Neuronal stem cell (in vitro differentiated cells): Measurements from ENCODE around the gene FSIP1.

Source experiments
- DNase-seq: peaks from one replicate; pipeline ENCODE4 v3.0.0-alpha.2; 2013; ENCODE audit warnings: low spot score
- H2AFZ ChIP-seq: one replicate; pipeline ENCODE4 v1.6.1; 2013; ENCODE audit warnings: mild to moderate bottlenecking, low read length, inconsistent platforms
- H2AK5ac ChIP-seq: 2 replicates; pipeline ENCODE4 v1.6.1; 2013; ENCODE audit warnings: low read depth, mild to moderate bottlenecking, inconsistent platforms, low read length, moderate library complexity, mixed read lengths
- H2BK120ac ChIP-seq: 2 replicates; pipeline ENCODE4 v1.6.1; 2013; ENCODE audit warnings: low read depth, mild to moderate bottlenecking, inconsistent platforms, low read length, moderate library complexity, mixed read lengths
- H2BK12ac ChIP-seq: one replicate; pipeline ENCODE4 v1.6.1; 2013; ENCODE audit warnings: low read length, inconsistent platforms
- H2BK15ac ChIP-seq: 2 replicates; pipeline ENCODE4 v1.6.1; 2013; ENCODE audit warnings: mild to moderate bottlenecking, low read length, inconsistent platforms, mixed read lengths
- H2BK5ac ChIP-seq: one replicate; pipeline ENCODE4 v1.6.1; 2013; ENCODE audit warnings: inconsistent platforms, mild to moderate bottlenecking, low read length, moderate library complexity
- H3K14ac ChIP-seq: one replicate; pipeline ENCODE4 v1.6.1; 2013; ENCODE audit warnings: low read length, inconsistent platforms
- H3K18ac ChIP-seq: 2 replicates; pipeline ENCODE4 v1.6.1; 2013; ENCODE audit warnings: low read length, inconsistent platforms
- H3K23ac ChIP-seq: 2 replicates; pipeline ENCODE4 v1.6.1; 2013; ENCODE audit warnings: low read depth, mild to moderate bottlenecking, mixed read lengths, low read length, inconsistent platforms; ENCODE audit not compliant: poor library complexity
- H3K27ac ChIP-seq: replicated peaks from 3 replicates; pipeline ENCODE4 v1.5.1; 2013; ENCODE audit warnings: low read length, inconsistent platforms
- H3K27me3 ChIP-seq, 3 experiments: 2 replicates each; pipeline ENCODE4 v1.6.1; 2013; ENCODE audit warnings: low read length in 3 of 3, mild to moderate bottlenecking in 2 of 3, inconsistent platforms in 1 of 3, low read depth in 1 of 3, mixed read lengths in 1 of 3, moderate library complexity in 1 of 3; ENCODE audit not compliant: control insufficient read depth in 3 of 3, insufficient read depth in 3 of 3
- H3K36me3 ChIP-seq, 2 donors: replicated peaks in 1 of 2; 2 replicates each; pipeline ENCODE4 v1.6.1; 2013; ENCODE audit warnings: low read length in 2 of 2; ENCODE audit not compliant: control insufficient read depth in 2 of 2, insufficient read depth in 2 of 2
- H3K4ac ChIP-seq: 2 replicates; pipeline ENCODE4 v1.6.1; 2013; ENCODE audit warnings: inconsistent platforms, mild to moderate bottlenecking, low read length, moderate library complexity
- H3K4me1 ChIP-seq, 2 donors: 1 replicate in 1 of 2; 2 replicates in 1 of 2; pipeline ENCODE4 v1.6.1; 2013; ENCODE audit warnings: low read length in 2 of 2, low read depth in 1 of 2; ENCODE audit not compliant: control insufficient read depth in 2 of 2, insufficient read depth in 1 of 2
- H3K4me2 ChIP-seq: one replicate; pipeline ENCODE4 v1.6.1; 2013; ENCODE audit warnings: mild to moderate bottlenecking, low read length, inconsistent platforms; ENCODE audit not compliant: insufficient read depth, poor library complexity, severe bottlenecking
- H3K4me3 ChIP-seq, 2 donors: 2 replicates each; pipeline ENCODE4 v1.5.1; 2013; ENCODE audit warnings: low read length in 2 of 2, mild to moderate bottlenecking in 2 of 2, inconsistent platforms in 1 of 2, moderate library complexity in 1 of 2
- H3K79me1 ChIP-seq: one replicate; pipeline ENCODE4 v1.6.1; 2013; ENCODE audit warnings: low read depth, mild to moderate bottlenecking, inconsistent platforms, low read length, moderate library complexity
- H3K9ac ChIP-seq: one replicate; pipeline ENCODE4 v1.6.1; 2013; ENCODE audit warnings: mild to moderate bottlenecking, low read depth, low read length, inconsistent platforms; ENCODE audit not compliant: poor library complexity
- H3K9me3 ChIP-seq, 2 donors: replicated peaks in 1 of 2; 2 replicates each; pipeline versions ENCODE3 to v1.6.1; 2013; ENCODE audit warnings: low read length in 2 of 2, mild to moderate bottlenecking in 2 of 2, inconsistent platforms in 1 of 2, low read depth in 1 of 2, mixed read lengths in 1 of 2, moderate library complexity in 1 of 2; ENCODE audit not compliant: control insufficient read depth in 2 of 2, insufficient read depth in 1 of 2
- H4K8ac ChIP-seq: one replicate; pipeline ENCODE4 v1.6.1; 2013; ENCODE audit warnings: low read depth, mild to moderate bottlenecking, inconsistent platforms, low read length, moderate library complexity
- H4K91ac ChIP-seq: one replicate; pipeline ENCODE4 v1.6.1; 2013; ENCODE audit warnings: low read length, low read depth, mild to moderate bottlenecking, inconsistent platforms; ENCODE audit not compliant: poor library complexity
- WGBS, 2 donors: extraction: QIAGEN DNeasy Blood & Tissue Kit; methylation state at CpG; one replicate each; pipeline ENCODE4 v1.1.7; 2013; ENCODE audit warnings: missing lambda C conversion rate in 2 of 2, mixed read lengths in 1 of 2; ENCODE audit not compliant: insufficient read length in 2 of 2, insufficient replicate concordance in 1 of 2; ENCODE audit errors: extremely low coverage in 2 of 2; 5-methylcytosine and 5-hydroxymethylcytosine counted together

The FSIP1 gene

DNA sequence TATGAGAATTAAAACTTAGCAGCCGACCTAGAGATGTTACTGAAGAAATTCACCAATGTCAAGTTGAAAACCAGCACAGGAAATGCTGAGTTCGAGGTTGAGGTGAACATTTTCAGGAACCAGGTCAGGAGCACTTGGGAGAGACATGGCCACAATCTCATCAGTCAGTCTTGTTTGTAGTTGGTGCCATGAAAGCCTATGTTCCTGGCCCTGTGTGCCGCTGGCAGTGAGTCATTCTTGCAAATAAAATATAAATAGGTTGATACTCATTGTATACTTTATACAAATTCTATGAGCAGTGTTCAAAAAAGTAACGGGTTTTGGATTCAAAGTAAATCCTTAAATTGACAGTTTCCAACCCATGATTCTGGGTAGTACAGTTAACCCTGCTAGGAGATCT, 1.5 kb upstream of the FSIP1 start:
- H3K4ac ChIP-seq = no peak overlapping the region
- H3K27ac ChIP-seq = no peak overlapping the region
- peaks cover 0 to 8% of the 10 kb centered on the region in 2 donors for H3K36me3 ChIP-seq
- H3K4me3 ChIP-seq = peak overlapping the region in 1 of 2 donors; percentile 67
- H3K79me1 ChIP-seq = no peaks in the 10 kb centered on the region
- no peak overlapping the region for H3K4me2 ChIP-seq
- no peaks in the 10 kb centered on the region for H3K27me3 ChIP-seq
- no peak overlapping the region for H2AFZ ChIP-seq
- H2BK12ac ChIP-seq = no peak overlapping the region
- DNase-seq = no peak
- H3K23ac ChIP-seq = no peak overlapping the region
- no peak overlapping the region for H2BK120ac ChIP-seq
- no peak overlapping the region for H3K18ac ChIP-seq
- H3K9me3 ChIP-seq = peaks cover 0 to 7% of the 10 kb centered on the region in 2 donors
- no peak overlapping the region for H2BK15ac ChIP-seq
- H3K14ac ChIP-seq = no peak overlapping the region
- no peak overlapping the region for H3K9ac ChIP-seq
- no CpG with 5 or more reads among the region's 4 CpGs for WGBS, 2 donors
- H4K8ac ChIP-seq = no peak overlapping the region
- H2BK5ac ChIP-seq = no peak overlapping the region
- no peak overlapping the region for H4K91ac ChIP-seq
- H2AK5ac ChIP-seq = no peak overlapping the region
- H3K4me1 ChIP-seq = peaks cover 2 to 22% of the 10 kb centered on the region in 2 donors

DNA sequence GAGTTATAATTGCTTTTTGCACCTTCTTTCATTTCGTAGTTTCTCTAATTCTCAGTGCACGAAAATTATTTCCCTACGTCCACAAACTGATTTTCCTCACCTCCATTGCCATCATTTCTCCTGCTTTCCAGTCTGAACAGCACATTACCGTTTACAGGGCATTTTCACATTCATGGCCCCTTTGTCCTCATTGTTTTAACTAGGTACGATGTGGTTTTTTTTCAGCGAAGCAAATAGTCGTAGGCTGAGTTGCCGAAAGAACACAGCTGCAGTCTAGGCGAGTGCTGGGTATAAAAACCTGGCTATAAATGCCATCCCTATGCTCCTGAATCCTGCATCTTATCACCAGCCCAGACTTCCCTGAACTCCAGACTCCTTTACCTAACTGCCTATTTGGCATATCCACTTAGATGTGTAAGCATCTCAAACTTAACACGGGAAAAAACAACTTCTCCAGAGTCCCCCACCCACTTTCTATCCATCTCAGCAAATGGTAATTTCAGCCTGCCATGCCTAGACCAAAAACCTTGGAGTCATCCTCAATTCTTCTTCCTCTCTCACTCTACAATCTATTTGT, 691 bp upstream of the FSIP1 start:
- H2AFZ ChIP-seq = peak overlapping the region; percentile 98
- H4K8ac ChIP-seq = no peak overlapping the region
- no peak overlapping the region for H2BK120ac ChIP-seq
- H2BK5ac ChIP-seq = no peak overlapping the region
- H2AK5ac ChIP-seq = no peak overlapping the region
- H3K4me3 ChIP-seq = peak overlapping the region; percentile 67 to 90
- no peak overlapping the region for H3K18ac ChIP-seq
- H3K4ac ChIP-seq = no peak overlapping the region
- no peak overlapping the region for H2BK12ac ChIP-seq
- H3K27ac ChIP-seq = no peak overlapping the region
- H3K79me1 ChIP-seq = no peaks in the 10 kb centered on the region
- H3K36me3 ChIP-seq = peaks cover 0 to 8% of the 10 kb centered on the region in 2 donors
- H3K14ac ChIP-seq = no peak overlapping the region
- no peak overlapping the region for H2BK15ac ChIP-seq
- no peak overlapping the region for H3K9ac ChIP-seq
- WGBS, 2 donors = no CpG with 5 or more reads among the region's 10 CpGs
- no peak overlapping the region for H4K91ac ChIP-seq
- H3K4me2 ChIP-seq = peak overlapping the region; percentile 72
- no peak for DNase-seq
- peaks cover 2 to 24% of the 10 kb centered on the region in 2 donors for H3K4me1 ChIP-seq
- no peak overlapping the region for H3K23ac ChIP-seq
- peaks cover 0 to 7% of the 10 kb centered on the region in 2 donors for H3K9me3 ChIP-seq
- H3K27me3 ChIP-seq = no peaks in the 10 kb centered on the region

DNA sequence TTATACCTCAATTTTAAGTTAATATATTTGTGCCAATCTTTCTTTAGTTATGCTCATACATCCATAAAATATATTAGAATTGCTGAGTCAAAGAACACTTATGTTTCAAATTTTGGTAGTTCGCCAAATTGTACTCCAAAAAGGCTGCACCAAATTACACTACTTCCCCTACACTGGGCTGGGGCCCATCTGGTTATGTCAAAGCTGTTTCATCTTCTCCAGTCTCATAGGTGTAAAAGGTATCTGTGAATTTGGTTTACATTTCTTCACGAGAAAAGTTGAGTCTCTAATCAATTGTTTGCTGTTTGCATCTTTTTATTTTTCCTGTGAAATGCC, 706 bp downstream of the FSIP1 start:
- Histone ChIP-seq H3K27me3 (no peaks in the 10 kb centered on the region), H4K8ac (no peak overlapping the region), H2BK5ac (no peak overlapping the region), H3K18ac (no peak overlapping the region), H2BK15ac (no peak overlapping the region), H2AK5ac (no peak overlapping the region), H3K9me3 (peaks cover 0 to 7% of the 10 kb centered on the region in 2 donors), H2BK120ac (no peak overlapping the region), H3K4me2 (no peak overlapping the region), H3K23ac (no peak overlapping the region), H3K4ac (no peak overlapping the region), H3K79me1 (no peaks in the 10 kb centered on the region), H3K4me1 (peaks cover 8 to 25% of the 10 kb centered on the region in 2 donors), H3K14ac (no peak overlapping the region), H2BK12ac (no peak overlapping the region), H3K9ac (no peak overlapping the region), H4K91ac (no peak overlapping the region), H3K36me3 (peaks cover 0 to 8% of the 10 kb centered on the region in 2 donors), H3K4me3 (peak overlapping the region; percentile 57 to 67), H2AFZ (peak overlapping the region; percentile 98), H3K27ac (peak overlapping the region; percentile 71)
- no CpG with 5 or more reads among the region's 2 CpGs for WGBS, 2 donors
- no peak for DNase-seq

DNA sequence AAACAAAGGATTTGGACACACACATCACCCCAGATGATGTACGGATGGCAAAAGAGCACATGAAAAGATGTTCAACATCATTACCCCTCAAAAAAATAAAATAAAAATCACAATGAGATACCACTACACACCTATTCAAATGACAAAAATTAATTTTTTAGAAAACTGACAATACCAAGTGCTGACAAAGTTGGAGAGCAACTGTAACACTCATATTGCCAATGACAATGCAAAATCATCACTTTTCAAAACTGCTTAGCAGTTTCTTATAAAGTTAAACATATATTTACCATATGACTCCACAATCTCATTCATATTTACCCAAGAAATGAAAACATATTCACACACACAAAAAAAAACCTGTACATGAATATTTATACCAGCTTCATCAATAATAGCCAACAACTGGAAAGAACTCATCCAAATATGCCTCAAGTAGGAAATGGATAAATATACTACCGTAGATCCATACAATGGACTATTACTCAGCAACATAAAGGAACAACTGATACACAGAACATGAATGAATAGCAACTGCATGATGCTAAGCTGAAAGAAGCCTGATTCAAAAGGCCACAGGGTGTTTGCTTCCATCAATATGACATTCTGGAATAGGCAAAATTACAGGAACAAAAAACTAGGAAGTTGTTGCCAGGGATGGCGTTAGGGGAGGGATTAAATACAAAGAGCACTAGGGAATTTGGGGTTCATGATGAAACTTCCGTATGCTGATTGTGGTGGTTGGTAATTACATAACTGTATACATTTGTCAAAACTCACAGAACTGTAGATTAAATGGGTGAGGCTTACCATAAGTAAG, 1.3 kb downstream of the FSIP1 start:
- DNase-seq = no peak
- Histone ChIP-seq H2BK5ac (no peak overlapping the region), H3K18ac (no peak overlapping the region), H3K9ac (no peak overlapping the region), H3K4me3 (peak overlapping the region in 1 of 2 donors; percentile 67), H3K36me3 (peaks cover 0 to 8% of the 10 kb centered on the region in 2 donors), H3K4ac (no peak overlapping the region), H2BK12ac (no peak overlapping the region), H3K4me1 (peaks cover 8 to 25% of the 10 kb centered on the region in 2 donors), H4K8ac (no peak overlapping the region), H2AK5ac (no peak overlapping the region), H3K14ac (no peak overlapping the region), H3K23ac (no peak overlapping the region), H3K27ac (no peak overlapping the region), H4K91ac (no peak overlapping the region), H2BK15ac (no peak overlapping the region), H2BK120ac (no peak overlapping the region), H3K4me2 (no peak overlapping the region), H3K79me1 (no peaks in the 10 kb centered on the region), H3K9me3 (peaks cover 0 to 7% of the 10 kb centered on the region in 2 donors), H2AFZ (peak overlapping the region; percentile 98), H3K27me3 (no peaks in the 10 kb centered on the region)
- WGBS, 2 donors = no CpG with 5 or more reads among the region's 4 CpGs
